GM18870 (cell line): Measurements from ENCODE around the gene KPNA1.
A peak's percentile ranks its signal among the peaks of the same experiment; 100 is the strongest.

Source experiments
- ATAC-seq: cut with Tn5 transposase; IDR thresholded peaks from one replicate; pipeline ENCODE4 v1.9.1; 2021; ENCODE audit warnings: moderate library complexity; ENCODE audit not compliant: unreplicated experiment

The KPNA1 gene

DNA sequence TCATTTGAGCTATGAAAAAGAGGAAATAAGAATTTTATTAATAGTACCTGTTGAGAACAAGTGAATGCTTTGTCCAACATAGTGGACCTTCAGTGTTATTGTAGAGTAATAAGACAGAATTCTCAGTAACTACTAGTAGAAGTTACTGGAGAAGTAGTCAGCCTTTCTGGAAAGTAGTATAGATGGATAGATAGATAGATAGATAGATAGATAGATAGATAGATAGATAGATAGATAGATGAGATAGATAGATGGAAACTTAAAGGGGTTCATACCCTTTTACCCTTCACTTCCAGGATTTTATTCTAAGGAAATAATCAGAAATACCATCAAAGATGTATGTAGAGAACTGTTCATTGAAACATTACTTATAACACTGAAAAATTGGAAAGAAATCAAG lies 125.5 kb downstream of the KPNA1 start:
- ATAC-seq = no peak

DNA sequence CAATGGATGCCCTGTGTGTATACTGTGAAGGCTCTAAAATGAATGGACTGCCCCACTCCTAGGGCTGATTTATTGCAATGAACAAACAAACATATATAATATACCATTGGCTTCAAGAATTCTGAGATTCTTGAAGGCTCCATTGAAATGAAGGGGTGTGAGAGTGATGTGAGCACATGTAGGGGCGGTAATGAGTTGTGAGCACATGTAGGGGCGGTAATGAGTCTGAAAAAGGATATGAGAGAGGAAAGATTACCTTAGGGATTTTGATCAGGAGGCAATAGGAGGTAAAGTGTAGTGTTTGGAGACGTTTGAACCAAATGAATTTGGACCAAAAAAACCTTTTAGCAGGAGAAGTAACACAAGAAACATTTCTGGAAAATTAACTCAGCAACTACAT lies 127.0 kb downstream of the KPNA1 start:
- ATAC-seq = no peak

DNA sequence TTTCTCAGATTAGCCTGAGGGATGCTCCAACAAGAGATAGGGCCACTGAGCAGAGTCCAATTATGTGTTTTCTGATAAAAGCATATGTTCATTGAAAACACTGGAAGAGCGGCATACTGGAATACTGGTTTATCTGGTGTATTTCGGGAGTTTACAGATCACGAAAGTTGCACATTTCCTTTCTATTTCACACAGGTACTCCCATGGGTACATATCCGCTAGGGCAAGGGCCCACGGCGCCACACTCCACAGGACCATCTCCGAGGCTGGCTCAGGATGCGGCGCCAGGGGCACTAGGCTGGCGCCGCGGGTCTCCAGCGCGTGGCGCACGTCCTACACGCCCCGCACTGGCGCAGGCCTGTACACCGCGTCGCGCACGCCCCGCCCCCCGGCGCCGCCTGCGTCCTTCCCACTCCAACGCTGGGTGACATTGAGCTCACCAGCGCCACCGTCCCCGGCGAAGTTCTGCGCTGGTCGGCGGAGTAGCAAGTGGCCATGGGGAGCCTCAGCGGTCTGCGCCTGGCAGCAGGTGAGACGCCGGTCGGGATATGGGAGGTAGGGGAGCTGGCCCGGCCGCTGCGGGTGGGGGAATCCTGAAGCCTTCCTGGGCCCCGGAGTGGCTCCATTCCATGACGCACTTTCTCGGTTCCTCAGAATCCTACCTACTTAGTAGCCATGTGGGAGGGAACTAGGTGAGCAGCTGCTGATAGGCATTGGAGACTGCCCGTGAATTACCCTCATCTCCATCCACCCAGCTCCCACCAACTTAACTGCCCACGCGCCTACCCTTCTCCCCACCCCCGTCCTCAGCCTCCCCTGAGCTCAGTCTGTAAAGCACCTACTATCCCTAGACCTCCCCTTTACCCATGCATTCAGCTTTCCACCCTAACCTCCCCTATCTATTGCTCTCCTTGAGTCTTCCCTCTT lies 130.7 kb downstream of the KPNA1 start, which contains the start of gene FAM162A:
FAM162A (plus strand) TSS at position 412 of the 927 bp plus-strand sequence; CDS start at position 496, 84 bp downstream.
- ATAC-seq = peak; percentile 72

DNA sequence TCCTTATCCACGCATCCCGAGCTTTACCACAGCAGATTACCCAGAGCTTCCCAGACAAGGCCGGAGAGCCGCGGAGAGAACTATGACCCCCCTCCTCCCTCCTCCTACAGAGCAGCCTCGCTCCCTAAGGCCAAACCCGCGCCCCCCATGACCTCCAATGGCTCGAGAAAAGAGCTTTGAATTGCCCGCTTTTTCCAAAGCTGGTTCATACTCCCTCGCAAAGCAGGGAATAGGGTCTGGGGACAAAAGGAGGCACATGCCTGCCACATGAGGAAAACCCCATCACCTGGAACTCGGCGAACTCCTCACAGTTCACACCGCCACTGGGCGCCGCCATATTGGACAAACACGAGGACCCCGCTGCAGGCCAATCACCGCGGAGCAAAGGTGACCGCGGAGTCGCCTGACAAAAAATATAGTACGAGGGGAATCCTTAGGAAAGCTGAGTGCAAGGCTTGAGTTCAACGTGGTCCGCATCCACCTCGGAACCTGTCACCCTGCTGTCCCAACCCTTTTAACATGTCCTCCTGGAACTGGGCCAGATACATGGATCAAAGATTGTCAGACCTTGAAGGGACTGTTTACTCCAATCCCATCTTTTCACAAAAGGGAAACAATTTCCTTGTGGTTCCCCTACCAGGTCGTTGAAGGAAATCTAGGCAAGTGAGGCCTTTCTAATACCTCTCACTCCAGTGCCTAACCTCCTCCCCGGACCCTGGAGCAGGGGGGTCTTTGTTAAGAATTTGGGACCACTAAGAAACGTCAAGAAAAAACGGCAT lies 131.7 kb downstream of the KPNA1 start, which contains the start of gene MIX23:
MIX23 (minus strand) TSS at position 344 of the 779 bp plus-strand sequence; CDS start at position 337, 7 bp downstream.
- ATAC-seq = no peak

DNA sequence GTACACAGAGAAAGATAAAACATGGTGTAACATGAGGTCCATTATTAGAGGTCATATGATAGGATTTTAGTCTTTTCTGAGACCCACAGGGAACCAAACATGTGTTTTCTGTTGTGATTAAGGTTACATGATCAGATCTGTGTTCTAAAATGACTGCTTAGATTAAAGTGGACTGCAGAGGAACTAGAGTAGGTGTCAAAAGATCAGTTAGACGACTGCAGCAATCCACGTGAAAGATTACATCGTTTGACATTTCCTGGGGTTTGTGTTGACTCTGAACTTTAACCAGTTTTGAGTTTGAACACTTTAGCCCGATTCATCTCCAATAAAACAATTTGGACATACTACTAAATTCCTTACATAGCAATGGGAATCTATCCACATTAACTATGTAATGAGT lies 136.8 kb downstream of the KPNA1 start:
- ATAC-seq = no peak

DNA sequence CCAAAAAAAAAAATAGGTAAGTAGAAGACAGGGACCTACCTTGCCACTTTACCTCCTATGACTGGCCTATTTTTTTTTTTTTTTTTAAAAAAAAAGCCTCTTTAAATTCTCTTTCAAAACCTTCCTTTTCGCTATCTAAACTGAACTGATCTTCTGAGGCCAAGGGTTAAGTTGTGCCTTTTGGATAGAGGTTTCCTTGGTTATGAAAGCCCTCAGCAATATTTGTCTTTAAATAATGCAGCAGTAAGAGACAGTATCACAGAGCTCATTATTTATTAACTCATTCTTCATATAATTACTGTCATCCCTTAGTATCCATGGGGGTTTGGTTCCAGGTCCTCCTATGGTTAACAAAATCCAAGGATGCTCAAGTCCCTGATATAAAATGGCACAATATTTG lies 140.7 kb downstream of the KPNA1 start:
- ATAC-seq = no peak
